ENCODE data around the gene SVIL. TPM values are rescaled to one million over a fixed set of nuclear protein-coding genes. Genes with fewer than 3 reads are reported as not detected.

Gene SVIL
- total and polyA plus RNA-seq, 7 donors: 70.6 to 1,728 (median 792) TPM

DNA sequence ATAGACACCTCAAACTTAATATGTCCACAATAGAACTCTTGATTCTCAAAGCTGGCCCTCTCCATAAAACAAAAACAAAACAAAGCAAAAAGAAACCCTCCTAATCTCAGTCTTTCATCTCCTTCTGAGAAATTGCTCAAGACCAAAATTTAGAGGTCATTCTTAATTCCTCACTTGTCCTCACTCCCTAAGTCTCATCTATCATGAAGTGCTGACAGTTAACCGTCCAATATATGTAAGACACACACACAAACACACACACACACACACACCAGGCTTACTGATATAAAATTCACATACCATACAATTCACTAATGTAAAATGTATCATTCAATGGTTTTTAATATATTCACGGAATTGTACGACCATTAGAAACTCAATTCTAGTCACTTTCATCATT is 17.0 kb upstream of the SVIL start:
- peaks cover 0 to 38% of the 10 kb centered on the region in 2 donors for H3K36me3 ChIP-seq (ENCODE audit: insufficient read depth in 1 of 2, low read depth in 1 of 2)
- WGBS, 3 donors: 67 to 93% (median 69%) methylated on average over 3 of the region's 3 CpGs
- H3K4me1 ChIP-seq: peaks cover 37% of the 10 kb centered on the region
- peak overlapping the region; percentile 39 for H3K27ac ChIP-seq
- ATAC-seq: no peak
- no peak overlapping the region for H3K4me3 ChIP-seq
- intact Hi-C loops (cut with DNase I): no loop called here
- DNase-seq: no peak
- H3K9me3 ChIP-seq: no peaks in the 10 kb centered on the region
- no peaks in the 10 kb centered on the region for H3K27me3 ChIP-seq (ENCODE audit: insufficient read depth in 3 of 3, low read length in 2 of 3)
- TF ChIP-seq, protein P1, sequence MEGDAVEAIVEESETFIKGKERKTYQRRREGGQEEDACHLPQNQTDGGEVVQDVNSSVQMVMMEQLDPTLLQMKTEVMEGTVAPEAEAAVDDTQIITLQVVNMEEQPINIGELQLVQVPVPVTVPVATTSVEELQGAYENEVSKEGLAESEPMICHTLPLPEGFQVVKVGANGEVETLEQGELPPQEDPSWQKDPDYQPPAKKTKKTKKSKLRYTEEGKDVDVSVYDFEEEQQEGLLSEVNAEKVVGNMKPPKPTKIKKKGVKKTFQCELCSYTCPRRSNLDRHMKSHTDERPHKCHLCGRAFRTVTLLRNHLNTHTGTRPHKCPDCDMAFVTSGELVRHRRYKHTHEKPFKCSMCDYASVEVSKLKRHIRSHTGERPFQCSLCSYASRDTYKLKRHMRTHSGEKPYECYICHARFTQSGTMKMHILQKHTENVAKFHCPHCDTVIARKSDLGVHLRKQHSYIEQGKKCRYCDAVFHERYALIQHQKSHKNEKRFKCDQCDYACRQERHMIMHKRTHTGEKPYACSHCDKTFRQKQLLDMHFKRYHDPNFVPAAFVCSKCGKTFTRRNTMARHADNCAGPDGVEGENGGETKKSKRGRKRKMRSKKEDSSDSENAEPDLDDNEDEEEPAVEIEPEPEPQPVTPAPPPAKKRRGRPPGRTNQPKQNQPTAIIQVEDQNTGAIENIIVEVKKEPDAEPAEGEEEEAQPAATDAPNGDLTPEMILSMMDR (IDR thresholded peaks at IDR 0.05): no peak

DNA sequence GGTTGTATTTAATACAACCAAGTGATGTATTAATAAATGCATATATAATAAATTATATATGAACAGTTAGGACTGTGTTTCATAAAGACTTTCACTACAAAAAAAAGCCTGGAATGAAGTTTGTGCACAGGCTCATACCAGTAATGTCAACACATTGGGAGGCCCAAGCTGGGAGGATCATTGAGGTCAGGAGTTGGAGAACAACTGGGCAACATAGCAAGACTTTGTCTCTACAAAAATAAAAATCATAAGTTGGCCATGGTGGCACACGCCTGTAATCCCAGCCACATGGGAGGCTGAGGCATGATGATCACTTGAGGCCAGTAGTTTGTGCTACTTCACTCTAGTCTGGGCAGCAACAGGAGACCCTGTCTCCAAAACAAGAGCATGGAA is 15.8 kb upstream of the SVIL start:
- no peak overlapping the region for H3K4me3 ChIP-seq
- intact Hi-C loops (cut with DNase I): no loop called here
- ATAC-seq (no peak), DNase-seq (no peak)
- H3K4me1 ChIP-seq: peaks cover 47% of the 10 kb centered on the region
- whole genome bisulfite sequencing, 3 donors: 96 to 98% (median 96%) methylated on average over 1 of the region's 1 CpG
- H3K27ac ChIP-seq: peak overlapping the region; percentile 56
- peaks cover 0 to 25% of the 10 kb centered on the region in 2 donors for H3K36me3 ChIP-seq (ENCODE audit: insufficient read depth in 1 of 2, low read depth in 1 of 2)
- H3K27me3 ChIP-seq (ENCODE audit: insufficient read depth in 3 of 3, low read length in 2 of 3): no peaks in the 10 kb centered on the region
- H3K9me3 ChIP-seq: no peaks in the 10 kb centered on the region
- TF ChIP-seq, protein P1 (IDR thresholded peaks at IDR 0.05): no peak

DNA sequence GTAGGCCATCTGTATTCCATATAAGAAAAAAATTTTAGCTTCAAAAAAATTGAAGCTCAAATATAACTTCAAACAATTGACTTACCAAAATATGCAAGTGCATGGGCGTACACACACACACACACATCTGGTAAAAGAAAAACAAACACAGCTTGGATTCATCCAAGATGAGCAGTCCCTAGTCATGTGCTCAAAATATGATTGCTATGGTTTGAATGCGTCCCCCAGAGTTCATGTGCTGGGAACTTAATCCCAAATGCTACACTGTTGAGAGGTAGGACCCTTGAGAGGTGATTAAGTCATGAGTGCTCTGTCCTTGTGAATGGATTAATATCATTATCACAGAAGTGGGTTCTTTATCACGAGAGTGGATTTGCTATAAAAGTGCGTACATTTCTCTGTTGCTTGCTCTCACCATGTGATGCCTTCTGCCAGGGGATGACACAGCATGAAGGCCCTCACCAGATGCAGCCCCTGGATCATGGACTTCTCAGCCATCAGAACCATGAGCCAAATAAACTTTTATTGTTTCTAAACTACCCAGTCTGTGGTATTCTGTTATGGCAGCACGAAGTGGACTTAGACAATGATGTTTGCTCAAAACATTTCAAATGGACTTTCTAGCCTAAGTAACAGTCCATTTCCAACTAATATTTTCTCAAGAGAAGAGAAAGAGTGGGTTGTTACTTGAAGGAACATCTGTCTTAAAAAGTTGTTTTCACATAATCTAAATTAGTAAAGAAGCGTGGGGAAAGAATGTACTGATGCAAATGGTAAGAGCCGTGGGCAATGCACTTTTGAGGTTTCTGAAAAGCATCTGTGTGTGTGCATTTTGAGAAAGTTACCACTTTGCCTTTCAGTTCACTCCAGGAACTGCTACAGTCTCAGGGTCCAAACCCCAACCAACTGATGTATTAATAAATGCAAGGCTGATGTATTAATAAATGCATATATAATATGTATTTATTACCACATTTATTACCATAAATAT is 15.1 kb upstream of the SVIL start:
- 82 to 92% (median 84%) methylated on average over 7 of the region's 7 CpGs for WGBS, 3 donors
- Histone ChIP-seq H3K4me1 (peaks cover 47% of the 10 kb centered on the region), H3K4me3 (no peak overlapping the region), H3K27ac (peak overlapping the region; percentile 94), H3K9me3 (no peaks in the 10 kb centered on the region), H3K27me3 (ENCODE audit: insufficient read depth in 3 of 3, low read length in 2 of 3) (no peaks in the 10 kb centered on the region), H3K36me3 (ENCODE audit: insufficient read depth in 1 of 2, low read depth in 1 of 2) (peaks cover 0 to 18% of the 10 kb centered on the region in 2 donors)
- DNase-seq (no peak), ATAC-seq (no peak)
- intact Hi-C loops (cut with DNase I): loop anchor here (5.0 to 10.0 kb wide), 3 partner anchors 82 to 205 kb away; no protein-coding TSS in a partner anchor
- TF ChIP-seq, protein P1 (IDR thresholded peaks at IDR 0.05): no peak

DNA sequence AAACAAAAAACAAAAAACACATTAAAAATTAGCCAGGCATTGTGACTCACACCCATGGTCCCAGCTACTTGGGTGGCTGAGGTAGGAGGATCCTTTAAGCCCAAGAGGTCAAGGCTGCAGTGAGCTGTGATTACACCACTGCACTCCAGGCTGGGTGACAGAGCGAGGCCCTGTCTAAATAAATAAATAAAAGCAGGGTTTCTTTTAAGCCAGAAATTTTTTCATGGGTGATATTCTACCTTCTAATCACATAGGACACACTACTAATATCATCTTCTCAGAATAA is 14.2 kb upstream of the SVIL start:
- peak in 1 of 4 donors; percentile 30 for ATAC-seq
- TF ChIP-seq, protein P1 (IDR thresholded peaks at IDR 0.05): no peak
- peak overlapping the region; percentile 94 for H3K27ac ChIP-seq
- 74 to 95% (median 76%) methylated on average over 1 of the region's 1 CpG for WGBS, 3 donors
- DNase-seq: no peak
- no peaks in the 10 kb centered on the region for H3K27me3 ChIP-seq (ENCODE audit: insufficient read depth in 3 of 3, low read length in 2 of 3)
- H3K4me1 ChIP-seq: peaks cover 53% of the 10 kb centered on the region
- no peak overlapping the region for H3K4me3 ChIP-seq
- H3K36me3 ChIP-seq (ENCODE audit: insufficient read depth in 1 of 2, low read depth in 1 of 2): peaks cover 0 to 11% of the 10 kb centered on the region in 2 donors
- intact Hi-C loops (cut with DNase I): loop anchor here (5.0 to 10.0 kb wide), 3 partner anchors 83 to 206 kb away; no protein-coding TSS in a partner anchor
- no peaks in the 10 kb centered on the region for H3K9me3 ChIP-seq

Measured in psoas muscle (tissue), 8 donors.